HFF-Myc (cell line): ENCODE data around the gene SHISA7.

ENCODE experiments used
- DNase-seq: peaks from one replicate; pipeline ENCODE4 v3.0.0-alpha.2; 2011; ENCODE audit warnings: low read depth; ENCODE audit errors: extremely low read depth
- H3K4me3 ChIP-seq: replicated peaks from 2 replicates; pipeline ENCODE4 v1.5.1; 2011; ENCODE audit warnings: low read depth, mild to moderate bottlenecking, control low read depth, low read length
- CTCF ChIP-seq: IDR thresholded peaks from 2 replicates; pipeline ENCODE4 v1.5.1; 2012; ENCODE audit warnings: mild to moderate bottlenecking, low read depth, low read length, control low read depth; ENCODE audit errors: missing control alignments

The SHISA7 gene

DNA sequence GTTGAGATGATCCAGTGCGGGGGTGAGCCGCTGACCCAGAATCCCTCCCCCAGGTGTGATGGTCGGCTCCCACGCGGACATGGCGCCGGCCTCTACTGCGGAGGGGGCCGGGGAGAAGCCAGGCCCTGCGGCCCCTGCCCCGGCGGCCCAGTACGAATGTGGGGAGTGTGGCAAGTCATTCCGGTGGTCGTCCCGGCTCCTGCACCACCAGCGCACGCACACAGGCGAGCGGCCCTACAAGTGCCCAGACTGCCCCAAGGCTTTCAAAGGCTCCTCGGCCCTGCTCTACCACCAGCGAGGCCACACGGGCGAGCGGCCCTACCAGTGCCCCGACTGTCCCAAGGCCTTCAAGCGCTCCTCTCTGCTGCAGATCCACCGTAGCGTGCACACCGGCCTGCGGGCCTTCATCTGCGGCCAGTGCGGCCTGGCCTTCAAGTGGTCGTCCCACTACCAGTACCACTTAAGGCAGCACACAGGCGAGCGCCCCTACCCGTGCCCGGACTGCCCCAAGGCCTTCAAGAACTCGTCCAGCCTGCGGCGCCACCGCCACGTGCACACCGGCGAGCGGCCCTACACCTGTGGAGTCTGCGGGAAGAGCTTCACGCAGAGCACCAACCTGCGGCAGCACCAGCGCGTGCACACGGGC lies 38.2 kb upstream of the SHISA7 start:
- no peak overlapping the region for H3K4me3 ChIP-seq
- no peak for TF ChIP-seq CTCF
- DNase-seq, result no peak

DNA sequence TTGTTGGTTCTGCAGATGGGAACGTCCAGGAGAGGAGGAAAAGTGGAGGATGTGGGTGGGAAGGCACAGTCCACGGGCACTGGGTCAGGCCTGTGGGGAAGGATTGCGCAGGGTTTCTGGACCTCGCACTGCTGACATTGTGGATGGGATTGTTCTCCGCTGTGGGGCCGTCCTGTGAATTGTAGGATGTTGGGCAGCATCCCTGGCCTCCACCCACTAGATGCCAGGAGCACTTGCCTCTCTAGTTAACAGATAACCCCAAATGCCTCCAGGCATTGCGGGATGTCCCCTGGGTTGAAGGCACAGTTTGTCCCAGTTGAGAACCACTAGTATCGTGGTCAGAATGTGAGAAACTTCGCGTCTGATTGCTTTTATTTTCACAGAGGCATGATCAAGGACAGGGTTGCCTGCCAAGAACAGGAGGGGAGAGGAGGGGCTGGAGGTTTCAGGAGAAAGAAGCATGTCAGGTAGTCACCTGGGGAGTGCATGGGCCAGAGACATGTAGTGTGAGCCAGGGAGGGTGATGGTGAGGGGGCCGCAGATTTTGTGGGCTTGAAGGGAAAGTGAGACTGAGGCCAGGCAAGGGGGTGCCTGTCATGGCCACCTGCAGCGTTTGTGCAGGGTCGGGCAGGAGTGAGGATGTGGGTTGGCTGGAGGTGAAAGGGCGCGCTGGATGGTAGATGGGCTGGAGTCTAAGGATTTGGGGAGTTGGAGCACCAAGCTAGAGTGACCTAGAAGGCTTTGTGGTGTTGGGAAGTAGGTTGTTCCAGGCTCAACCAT lies 36.5 kb upstream of the SHISA7 start:
- no peak for TF ChIP-seq CTCF
- no peak for DNase-seq
- H3K4me3 ChIP-seq, result no peak overlapping the region

DNA sequence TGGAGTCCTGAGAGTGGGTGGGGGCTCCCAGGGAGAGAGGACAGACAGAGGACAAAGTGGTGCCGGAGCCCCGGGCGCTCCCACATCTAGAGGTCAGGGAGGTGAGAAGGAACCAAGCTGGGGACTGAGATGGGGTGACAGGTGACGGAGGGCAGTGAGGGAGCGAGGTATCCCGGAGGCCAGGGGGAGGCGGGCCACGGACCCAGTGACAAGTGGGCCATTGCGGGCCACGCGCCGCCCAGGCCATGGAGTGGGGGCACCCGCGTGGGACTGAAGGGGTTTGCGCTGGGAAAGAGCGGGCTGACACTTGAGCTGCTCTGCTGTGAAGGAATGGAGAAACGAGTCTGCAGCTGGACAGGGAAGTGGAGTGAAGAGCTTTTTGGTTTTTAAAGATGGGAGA lies 35.9 kb upstream of the SHISA7 start:
- no peak overlapping the region for H3K4me3 ChIP-seq
- TF ChIP-seq CTCF, result no peak
- DNase-seq, result no peak

GRCh38 chr19:55478364-55478763 lies 35.3 kb upstream of the SHISA7 start:
- DNase-seq, result no peak
- no peak for TF ChIP-seq CTCF
- no peak overlapping the region for H3K4me3 ChIP-seq

DNA sequence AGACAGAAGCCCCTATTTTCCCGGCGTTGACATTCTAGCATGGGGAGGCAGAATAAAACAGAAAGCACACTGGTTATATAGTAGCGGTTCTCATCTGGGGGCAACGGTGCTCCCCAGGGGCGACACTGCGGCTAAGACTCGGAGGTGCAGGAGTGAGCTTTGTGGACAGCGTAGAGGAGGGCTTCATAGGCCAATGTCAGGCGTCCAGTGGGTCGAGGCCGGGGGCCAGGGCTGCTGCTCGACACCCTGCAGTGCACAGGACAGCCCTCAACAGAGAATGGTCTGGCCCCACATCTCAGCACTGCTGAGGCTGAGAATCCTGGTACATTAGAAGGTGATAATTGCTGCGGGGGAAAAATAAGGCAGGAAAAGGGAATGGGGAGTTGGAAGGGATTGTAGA lies 34.8 kb upstream of the SHISA7 start:
- peak overlapping the region; percentile 76 for H3K4me3 ChIP-seq
- DNase-seq, result no peak
- no peak for TF ChIP-seq CTCF

GRCh38 chr19:55476100-55476775 lies 33.1 kb upstream of the SHISA7 start, which contains the start of gene ZNF628:
ZNF628 (plus strand) TSS chr19:55476617; CDS start chr19:55479911, 3,294 bp downstream.
- TF ChIP-seq CTCF, result no peak
- H3K4me3 ChIP-seq, result peak within 1 kb of the TSS; percentile 76
- peak; percentile 93 for DNase-seq
